HCT116 (cell line): ENCODE measurements around the gene SH3GL1.

Source experiments
- CEBPB ChIP-seq: IDR thresholded peaks from 2 replicates; pipeline ENCODE4 v1.6.1; 2012; ENCODE audit warnings: low read depth
- CTCF ChIP-seq, 3 experiments: fragments of 200-600 bp in 1 of 3; sonication (generic) in 1 of 3; IDR thresholded peaks in 2 of 3; conservative IDR thresholded peaks in 1 of 3; 2 replicates each; pipeline ENCODE4 v1.5.1; 2012 to 2017; ENCODE audit warnings: low read depth in 2 of 3, low read length in 2 of 3, antibody characterized with exemption in 1 of 3, borderline replicate concordance in 1 of 3, control low read depth in 1 of 3, mild to moderate bottlenecking in 1 of 3, mixed read lengths in 1 of 3, mixed run types in 1 of 3, moderate library complexity in 1 of 3; ENCODE audit not compliant: insufficient read depth in 1 of 3
- EGR1 ChIP-seq: IDR thresholded peaks from 2 replicates; pipeline ENCODE4 v1.6.1; 2012; ENCODE audit warnings: low read depth
- EZH2 ChIP-seq: fragments of 200-600 bp; sonication (generic); IDR thresholded peaks from 2 replicates; pipeline ENCODE4 v1.6.1; 2017; ENCODE audit warnings: antibody characterized with exemption, mixed run types
- JUND ChIP-seq: IDR thresholded peaks from 2 replicates; pipeline ENCODE4 v1.6.1; 2012
- POLR2A ChIP-seq: IDR thresholded peaks from 2 replicates; pipeline ENCODE4 v1.7.0; 2011; ENCODE audit warnings: borderline replicate concordance; ENCODE audit not compliant: insufficient read depth, insufficient read length; ENCODE audit errors: extremely low read depth
- POLR2AphosphoS5 ChIP-seq: IDR thresholded peaks from 2 replicates; pipeline ENCODE4 v1.6.1; 2011; ENCODE audit warnings: mild to moderate bottlenecking, low read depth, low read length, moderate library complexity
- RAD21 ChIP-seq: IDR thresholded peaks from 2 replicates; pipeline ENCODE4 v1.6.1; 2012; ENCODE audit warnings: low read depth, mild to moderate bottlenecking
- SRF ChIP-seq: IDR thresholded peaks from 2 replicates; pipeline ENCODE4 v1.6.1; 2012; ENCODE audit warnings: low read depth
- ZBTB33 ChIP-seq: IDR thresholded peaks from 2 replicates; pipeline ENCODE4 v1.6.1; 2011; ENCODE audit warnings: mild to moderate bottlenecking, low read length, moderate library complexity; ENCODE audit not compliant: insufficient replicate concordance; ENCODE audit errors: extremely low read depth
- ZNF274 ChIP-seq: fragments of 200-500 bp; sonication (Bioruptor generic); IDR thresholded peaks from 2 replicates; pipeline ENCODE4 v1.6.1; 2014; ENCODE audit warnings: mild to moderate bottlenecking, low read depth, low read length, inconsistent platforms

- TF ChIP-seq POLR2AphosphoS5 (no peak), CTCF (IDR thresholded peaks at IDR 0.05 in 2 of 3, conservative IDR thresholded peaks at IDR 0.05 in 1 of 3; ENCODE audit: borderline replicate concordance in 1 of 3, insufficient read depth in 1 of 3, low read depth in 2 of 3, low read length in 2 of 3) (no peak), EZH2 (no peak), POLR2A (no peak), JUND (no peak), ZNF274 (no peak), EGR1 (no peak), RAD21 (no peak), ZBTB33 (no peak), CEBPB (no peak), SRF (no peak)
Observed at GRCh38 chr19:4347521-4347920, 52.8 kb downstream of the SH3GL1 start.
